DLD1 (cell line): ENCODE data around the gene USB1.

Experiments
- in situ Hi-C: cut with HindIII; loops from 2 replicates; pipeline ENCODE4 v1.10.0; 2017; ENCODE audit warnings: low sequenced_read_pairs

Gene USB1

GRCh38 chr16:58000706-58001676, at the start of gene USB1:
Gene USB1 (plus strand): TSS chr16:58001407. CDS start chr16:58001484, 77 bp downstream.
- in situ Hi-C loops = no loop called here

- in situ Hi-C loops = no loop called here
These were observed 48.3 kb upstream of the USB1 start for GRCh38 chr16:57952909-57953308.

- in situ Hi-C loops = no loop called here
These were observed 47.4 kb upstream of the USB1 start for GRCh38 chr16:57953857-57954256.

- in situ Hi-C loops = no loop called here
These were observed 45.5 kb upstream of the USB1 start for GRCh38 chr16:57955572-57956188.

GRCh38 chr16:57956270-57956808, 44.9 kb upstream of the USB1 start:
- in situ Hi-C loops = no loop called here

GRCh38 chr16:57956924-57957672, 44.1 kb upstream of the USB1 start:
- in situ Hi-C loops = no loop called here

GRCh38 chr16:57957673-57958392, 43.4 kb upstream of the USB1 start:
- in situ Hi-C loops = no loop called here

- in situ Hi-C loops = no loop called here
These were observed 42.7 kb upstream of the USB1 start for GRCh38 chr16:57958544-57958943.

- in situ Hi-C loops = no loop called here
These were observed 42.1 kb upstream of the USB1 start for GRCh38 chr16:57959121-57959520.

GRCh38 chr16:57959804-57960203, 41.4 kb upstream of the USB1 start:
- in situ Hi-C loops = no loop called here

GRCh38 chr16:57960310-57960709, 40.9 kb upstream of the USB1 start:
- in situ Hi-C loops = no loop called here

- in situ Hi-C loops = no loop called here
These were observed 40.3 kb upstream of the USB1 start for GRCh38 chr16:57960826-57961472.

GRCh38 chr16:57961538-57961937, 39.7 kb upstream of the USB1 start:
- in situ Hi-C loops = no loop called here

GRCh38 chr16:57962046-57962445, 39.2 kb upstream of the USB1 start:
- in situ Hi-C loops = no loop called here

- in situ Hi-C loops = no loop called here
These were observed 38.5 kb upstream of the USB1 start for GRCh38 chr16:57962756-57963155.

- in situ Hi-C loops = no loop called here
These were observed 37.0 kb upstream of the USB1 start for GRCh38 chr16:57964157-57964700.

- in situ Hi-C loops = no loop called here
These were observed 34.9 kb upstream of the USB1 start for GRCh38 chr16:57966204-57966771.

GRCh38 chr16:57966986-57967385, 34.2 kb upstream of the USB1 start:
- in situ Hi-C loops = no loop called here

- in situ Hi-C loops = no loop called here
These were observed 33.3 kb upstream of the USB1 start for GRCh38 chr16:57967916-57968315.
